GM19043 (cell line): ENCODE results near the gene OPN4.
A peak's percentile ranks its signal among the peaks of the same experiment; 100 is the strongest.
"Not testable (repeated sequence)": the region's sequence is repeated elsewhere in the genome, so short reads cannot be mapped to it uniquely, and the experiment has no call there.

Experiments
- ATAC-seq: cut with Tn5 transposase; IDR thresholded peaks from one replicate; pipeline ENCODE4 v1.9.1; 2021; ENCODE audit warnings: low read depth; ENCODE audit not compliant: unreplicated experiment

The OPN4 gene

GRCh38 chr10:86654411-86655172, at the start of gene OPN4:
OPN4 (plus strand) TSS chr10:86654547; CDS start chr10:86654784, 237 bp downstream.
- no peak for ATAC-seq

- no peak for ATAC-seq
These were observed 46.7 kb upstream of the OPN4 start for GRCh38 chr10:86607674-86608073.

GRCh38 chr10:86609920-86610319, 44.4 kb upstream of the OPN4 start:
- no peak for ATAC-seq

GRCh38 chr10:86611386-86611785, 43.0 kb upstream of the OPN4 start:
- no peak for ATAC-seq

- ATAC-seq, result no peak
These were observed 41.3 kb upstream of the OPN4 start for GRCh38 chr10:86613096-86613495.

- ATAC-seq, result no peak
These were observed 40.4 kb upstream of the OPN4 start for GRCh38 chr10:86613905-86614304.

- ATAC-seq, result no peak
These were observed 39.5 kb upstream of the OPN4 start for GRCh38 chr10:86614853-86615252.

- ATAC-seq, result not testable (repeated sequence)
These were observed 37.1 kb upstream of the OPN4 start for GRCh38 chr10:86617278-86617677.

GRCh38 chr10:86628311-86628710, 26.0 kb upstream of the OPN4 start:
- no peak for ATAC-seq

GRCh38 chr10:86630079-86630478, 24.3 kb upstream of the OPN4 start:
- ATAC-seq, result no peak

- ATAC-seq, result no peak
These were observed 22.1 kb upstream of the OPN4 start for GRCh38 chr10:86632009-86632800.

- no peak for ATAC-seq
These were observed 21.4 kb upstream of the OPN4 start for GRCh38 chr10:86632951-86633350.

- no peak for ATAC-seq
These were observed 18.9 kb upstream of the OPN4 start for GRCh38 chr10:86635402-86635801.

GRCh38 chr10:86636311-86636710, 18.0 kb upstream of the OPN4 start:
- no peak for ATAC-seq

GRCh38 chr10:86642021-86642420, 12.3 kb upstream of the OPN4 start:
- ATAC-seq, result no peak

GRCh38 chr10:86642499-86642898, 11.8 kb upstream of the OPN4 start:
- ATAC-seq, result no peak

GRCh38 chr10:86644152-86644793, 10.1 kb upstream of the OPN4 start:
- ATAC-seq, result peak; percentile 34

- peak; percentile 8 for ATAC-seq
These were observed 9.4 kb upstream of the OPN4 start for GRCh38 chr10:86644794-86645445.

GRCh38 chr10:86645621-86646165, 8.7 kb upstream of the OPN4 start:
- ATAC-seq, result not testable (repeated sequence)

GRCh38 chr10:86646532-86646931, 7.8 kb upstream of the OPN4 start:
- no peak for ATAC-seq

- ATAC-seq, result no peak
These were observed 7.4 kb upstream of the OPN4 start for GRCh38 chr10:86646933-86647332.
